NCI-H82 treated with DMSO at 0.1 percent for 48 hours (cell line): ENCODE data around the gene B4GALNT2.
"Not testable (repeated sequence)": the region's sequence is repeated elsewhere in the genome, so short reads cannot be mapped to it uniquely, and the experiment has no call there.

Source experiments
- DNase-seq: peaks from one replicate; lab custom pipeline; 2025; ENCODE audit not compliant: unreplicated experiment; lab: John Stamatoyannopoulos, UW

B4GALNT2 gene, protein sequence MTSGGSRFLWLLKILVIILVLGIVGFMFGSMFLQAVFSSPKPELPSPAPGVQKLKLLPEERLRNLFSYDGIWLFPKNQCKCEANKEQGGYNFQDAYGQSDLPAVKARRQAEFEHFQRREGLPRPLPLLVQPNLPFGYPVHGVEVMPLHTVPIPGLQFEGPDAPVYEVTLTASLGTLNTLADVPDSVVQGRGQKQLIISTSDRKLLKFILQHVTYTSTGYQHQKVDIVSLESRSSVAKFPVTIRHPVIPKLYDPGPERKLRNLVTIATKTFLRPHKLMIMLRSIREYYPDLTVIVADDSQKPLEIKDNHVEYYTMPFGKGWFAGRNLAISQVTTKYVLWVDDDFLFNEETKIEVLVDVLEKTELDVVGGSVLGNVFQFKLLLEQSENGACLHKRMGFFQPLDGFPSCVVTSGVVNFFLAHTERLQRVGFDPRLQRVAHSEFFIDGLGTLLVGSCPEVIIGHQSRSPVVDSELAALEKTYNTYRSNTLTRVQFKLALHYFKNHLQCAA

DNA sequence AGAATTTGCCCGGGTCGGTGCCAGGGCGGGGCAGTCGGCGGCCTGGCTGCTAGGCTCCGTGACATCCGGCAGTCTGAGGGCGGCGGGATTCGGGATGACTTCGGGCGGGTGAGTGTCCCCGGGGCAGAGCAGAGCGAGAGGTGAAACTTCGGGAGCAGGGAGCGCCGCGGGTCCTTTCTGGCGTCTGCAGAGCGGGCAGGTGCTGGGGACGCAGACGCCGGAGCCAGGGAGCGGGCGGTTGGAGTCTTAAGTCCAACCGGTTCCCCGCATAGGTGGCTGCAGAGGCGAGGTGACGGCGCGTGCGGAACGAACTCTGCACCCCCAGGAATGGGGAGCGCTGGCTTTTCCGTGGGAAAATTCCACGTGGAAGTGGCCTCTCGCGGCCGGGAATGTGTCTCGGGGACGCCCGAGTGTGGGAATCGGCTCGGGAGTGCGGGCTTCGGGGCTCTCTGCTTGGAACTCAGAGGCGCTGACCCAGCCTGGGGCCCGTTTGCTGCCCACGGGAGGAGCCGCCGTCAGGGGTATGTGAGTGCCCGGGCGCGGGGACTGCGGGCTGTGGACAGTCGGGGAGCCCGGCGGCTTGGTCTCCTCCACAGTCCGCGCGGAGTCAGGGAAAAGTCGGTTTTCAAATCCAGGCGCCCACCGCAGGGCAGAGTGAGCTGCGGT is at the start of gene B4GALNT2:
TSS of gene B4GALNT2 (plus strand) at position 71 of the 666 bp plus-strand sequence. CDS start at position 95, 24 bp downstream.
- no peak for DNase-seq

DNA sequence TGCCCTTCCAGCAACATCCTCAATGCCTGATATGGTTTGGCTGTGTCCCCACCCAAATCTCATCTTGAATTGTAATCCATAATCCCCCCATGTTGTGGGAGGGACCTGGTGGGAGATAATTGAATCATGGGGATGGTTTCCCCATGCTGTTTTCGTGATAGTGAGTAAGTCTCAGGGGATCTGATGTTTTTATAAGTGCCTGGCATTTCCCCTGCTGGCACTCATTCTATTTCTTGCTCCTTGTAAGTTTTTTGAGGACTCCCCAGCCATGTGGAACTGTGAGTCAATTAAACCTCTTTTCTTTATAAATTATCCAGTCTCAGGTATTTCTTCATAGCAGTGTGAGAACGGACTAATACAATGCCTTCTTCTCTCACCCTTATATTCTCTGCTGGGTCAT is 47.5 kb upstream of the B4GALNT2 start:
- DNase-seq: not testable (repeated sequence)

DNA sequence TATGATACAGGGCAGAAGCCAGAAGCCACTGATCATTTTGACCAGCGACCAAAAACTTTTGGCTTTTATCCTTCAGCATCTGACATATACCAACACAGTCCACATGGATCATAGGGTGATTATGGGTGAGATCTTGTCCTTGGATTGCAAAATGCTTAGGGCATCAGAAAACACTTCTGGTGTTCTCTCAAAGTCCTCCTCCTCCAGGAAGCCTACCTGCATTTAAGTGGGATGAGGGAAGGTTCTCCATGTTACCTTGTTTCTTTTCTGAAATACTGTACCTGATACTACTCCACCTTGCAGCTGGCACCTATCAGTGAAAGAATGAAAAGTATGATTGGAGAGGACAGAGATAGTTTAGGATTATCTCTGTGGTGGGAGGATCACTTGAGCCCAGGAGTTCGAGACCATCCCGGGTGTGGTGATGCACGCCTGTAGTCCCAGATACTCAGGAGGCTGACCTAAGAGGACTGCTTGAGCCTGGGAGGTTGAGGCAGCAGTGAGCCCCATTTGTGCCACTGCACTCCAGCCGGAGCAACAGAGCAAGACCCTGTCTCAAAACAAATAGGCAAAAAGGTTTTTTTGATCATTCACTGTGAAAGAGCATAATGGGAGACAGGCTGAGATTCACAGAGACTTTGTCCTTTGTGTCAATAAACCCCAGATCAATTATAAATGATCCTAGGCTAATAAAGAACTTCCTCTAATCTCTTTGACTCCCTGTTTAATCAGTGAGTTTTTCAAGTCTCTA is 46.8 kb upstream of the B4GALNT2 start:
- no peak for DNase-seq

DNA sequence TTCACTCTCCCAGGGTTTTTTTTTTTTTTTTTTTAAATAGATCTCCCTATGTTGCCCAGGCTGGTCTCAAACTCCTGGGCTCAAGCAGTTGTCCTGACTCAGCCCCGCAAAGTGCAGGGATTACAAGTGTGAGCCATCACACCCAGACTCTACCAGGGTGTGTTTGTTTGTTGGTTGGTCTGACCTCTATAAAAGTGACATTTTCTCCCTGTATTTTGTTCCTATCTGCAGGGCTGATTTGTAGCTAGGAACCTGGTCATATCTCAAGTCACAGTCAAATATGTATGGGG is 46.3 kb upstream of the B4GALNT2 start:
- DNase-seq: no peak

DNA sequence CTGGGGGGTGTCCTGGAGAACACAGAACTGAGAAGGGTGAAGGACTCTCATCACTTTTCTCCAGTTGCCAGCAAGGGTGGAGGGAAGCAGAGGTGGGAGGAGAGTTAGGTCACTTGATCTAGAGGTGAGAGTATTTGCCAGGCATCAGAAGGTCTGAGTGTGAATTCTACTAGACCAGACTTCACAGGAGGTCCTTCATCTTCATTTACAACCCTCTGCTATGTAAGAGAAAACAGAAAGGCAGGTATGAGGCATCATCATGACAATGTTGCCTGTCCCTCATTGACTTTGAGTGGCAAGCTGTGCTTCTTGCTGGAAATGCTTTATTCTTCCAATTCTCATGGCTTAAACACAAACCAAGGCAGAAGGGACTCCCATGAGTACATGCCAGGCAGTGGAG is 45.9 kb upstream of the B4GALNT2 start:
- no peak for DNase-seq

DNA sequence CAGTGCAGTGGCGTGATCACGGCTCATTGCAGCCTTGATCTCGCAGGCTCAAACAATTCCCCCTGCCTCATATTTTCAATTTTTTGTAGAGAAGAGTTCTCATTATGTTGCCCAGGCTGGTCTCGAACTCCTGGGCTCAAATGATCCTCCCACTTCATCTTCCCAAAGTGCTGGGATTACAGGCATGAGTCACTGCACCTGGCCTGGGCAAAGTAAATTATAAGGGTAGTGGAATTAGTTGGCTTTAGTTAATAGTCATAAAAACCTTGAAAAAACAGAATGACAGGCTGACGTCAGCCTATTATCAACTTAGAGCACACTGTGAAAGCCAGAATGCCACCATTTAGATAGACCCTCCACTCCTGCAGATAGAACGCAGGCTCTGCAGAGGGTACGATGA is 43.5 kb upstream of the B4GALNT2 start:
- no peak for DNase-seq

DNA sequence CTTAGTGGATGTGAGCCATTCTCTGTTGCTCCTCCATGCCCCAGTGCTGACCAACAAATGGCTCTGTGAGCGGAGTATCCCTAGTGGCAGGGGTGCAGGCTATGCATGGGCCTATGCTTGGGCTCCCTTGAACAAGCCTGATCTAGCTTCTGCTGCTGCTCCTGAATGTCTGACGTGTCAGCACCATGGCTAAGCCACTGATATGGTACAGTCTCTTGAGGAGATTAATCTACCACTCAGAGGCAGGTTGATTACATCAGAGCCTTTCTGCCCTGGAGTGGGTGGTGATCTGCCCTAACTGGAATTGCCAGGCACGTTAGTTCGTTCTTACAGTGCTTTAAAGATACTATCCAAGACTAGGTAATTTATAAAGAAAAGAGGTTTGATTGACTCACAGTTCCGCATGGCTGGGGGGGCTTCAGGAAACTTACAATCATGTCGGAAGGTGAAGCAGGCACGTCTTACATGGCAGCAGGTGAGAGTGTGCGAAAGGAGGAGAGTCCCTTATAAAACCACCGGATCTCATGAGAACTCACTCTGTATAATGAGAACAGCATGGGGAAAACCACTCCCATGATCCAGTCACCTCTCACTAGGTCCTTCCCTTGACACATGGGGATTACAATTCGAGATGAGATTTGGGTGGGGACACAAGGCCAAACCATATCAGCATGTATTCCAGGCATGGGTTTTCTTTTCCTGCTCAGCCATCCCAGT is 41.5 kb upstream of the B4GALNT2 start:
- no peak for DNase-seq

DNA sequence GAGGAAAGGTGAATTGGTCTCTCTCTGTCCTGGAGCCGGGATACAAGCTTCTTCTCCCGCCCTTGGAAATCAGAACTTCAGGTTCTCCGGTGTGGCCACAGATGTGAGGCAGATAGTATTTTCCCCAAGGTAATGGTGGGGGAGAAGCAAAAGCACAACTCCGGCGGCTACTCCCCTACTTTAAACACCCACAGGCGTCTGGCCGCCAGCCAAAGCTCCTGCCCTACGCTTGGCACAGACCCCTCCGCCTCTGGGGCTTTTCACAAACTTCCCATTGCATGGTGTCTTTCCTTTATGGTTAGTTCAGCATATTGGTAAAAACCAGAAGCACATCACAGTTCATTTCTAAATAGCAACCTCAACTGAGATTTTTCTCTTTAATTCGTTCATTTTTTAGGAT is 39.4 kb upstream of the B4GALNT2 start:
- DNase-seq: no peak

DNA sequence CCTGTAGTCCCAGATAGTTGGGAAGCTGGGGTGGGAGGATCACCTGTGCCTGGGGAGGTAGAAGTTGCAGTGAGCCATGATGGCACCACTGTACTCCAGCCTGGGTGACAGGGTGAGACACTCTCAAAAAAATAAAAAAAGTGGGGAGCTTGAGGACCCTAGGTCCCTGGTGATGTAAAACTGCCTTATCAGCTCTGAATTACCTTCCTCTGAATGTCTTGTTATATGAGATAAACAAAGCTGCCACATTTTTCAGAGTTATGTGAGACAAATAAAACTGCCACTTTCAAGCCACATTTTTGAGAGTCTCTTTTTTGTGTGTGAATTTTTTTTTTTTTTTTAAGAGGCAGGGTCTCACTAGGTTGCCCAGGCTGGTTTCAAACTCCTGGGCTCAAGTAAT is 32.0 kb upstream of the B4GALNT2 start:
- DNase-seq: no peak

DNA sequence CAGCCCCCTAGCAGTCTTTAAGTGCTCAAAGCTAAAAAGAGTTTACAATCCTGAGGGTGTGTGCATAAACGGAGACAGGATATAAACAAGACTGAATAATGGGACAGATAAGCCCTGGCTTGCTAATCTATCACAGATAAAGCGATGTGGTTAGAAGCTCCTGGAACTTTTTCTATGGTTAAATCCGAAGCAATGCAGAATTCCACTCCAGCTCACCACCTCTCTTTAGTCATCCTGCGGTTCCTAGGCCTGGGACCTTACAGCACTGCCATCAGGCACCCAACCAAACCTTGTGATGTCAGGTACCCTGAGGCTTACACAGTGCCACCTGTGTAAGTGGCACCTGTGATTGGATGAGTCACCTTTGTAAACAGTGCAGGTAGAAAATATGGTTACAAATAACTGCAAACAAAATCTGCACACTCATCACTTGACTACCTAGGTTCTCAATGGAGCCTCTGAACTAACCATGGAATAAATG is 31.5 kb upstream of the B4GALNT2 start:
- no peak for DNase-seq

DNA sequence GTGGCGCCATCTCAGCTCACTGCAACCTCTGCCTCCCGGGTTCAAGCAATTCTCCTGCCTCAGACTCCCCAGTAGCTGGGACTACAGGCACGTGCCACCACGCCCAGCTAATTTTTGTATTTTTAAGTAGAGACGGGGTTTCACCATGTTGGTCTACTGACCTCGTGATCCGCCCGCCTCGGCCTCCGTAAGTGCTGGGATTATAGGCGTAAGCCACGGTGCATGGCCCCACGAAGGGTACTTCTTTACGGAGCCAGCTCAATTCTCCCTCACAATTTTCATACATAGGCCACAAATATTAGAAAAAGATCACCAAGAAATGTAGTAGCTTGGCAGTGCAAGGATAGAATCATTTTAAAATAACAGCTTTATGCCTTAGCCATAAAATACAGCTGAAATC is 29.2 kb upstream of the B4GALNT2 start:
- DNase-seq: not testable (repeated sequence)

DNA sequence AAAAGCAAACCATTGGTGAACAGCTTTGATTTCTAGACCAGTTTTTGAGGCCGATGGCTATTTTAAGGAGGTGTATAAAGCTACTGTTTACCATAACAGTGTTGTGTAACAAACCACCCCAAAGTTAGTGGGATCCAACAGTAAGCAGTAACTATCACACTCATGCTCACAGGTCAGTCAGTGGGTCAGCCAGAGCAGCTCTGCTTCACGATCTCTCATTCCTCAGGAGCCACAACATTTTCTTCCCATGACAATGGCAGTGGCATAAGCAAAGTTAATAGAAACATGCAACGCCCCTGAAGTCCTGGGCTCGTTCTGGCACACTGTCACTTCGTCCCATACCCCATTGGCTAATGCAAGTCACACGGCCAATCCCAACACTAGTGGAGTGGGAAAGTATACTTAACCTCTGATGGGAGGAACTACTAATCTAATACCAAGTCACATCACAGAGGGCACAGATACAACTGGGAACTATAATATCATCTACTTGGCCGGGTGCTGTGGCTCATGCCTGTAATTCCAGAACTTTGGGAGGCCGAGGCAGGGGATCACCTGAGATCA is 28.0 kb upstream of the B4GALNT2 start:
- no peak for DNase-seq

DNA sequence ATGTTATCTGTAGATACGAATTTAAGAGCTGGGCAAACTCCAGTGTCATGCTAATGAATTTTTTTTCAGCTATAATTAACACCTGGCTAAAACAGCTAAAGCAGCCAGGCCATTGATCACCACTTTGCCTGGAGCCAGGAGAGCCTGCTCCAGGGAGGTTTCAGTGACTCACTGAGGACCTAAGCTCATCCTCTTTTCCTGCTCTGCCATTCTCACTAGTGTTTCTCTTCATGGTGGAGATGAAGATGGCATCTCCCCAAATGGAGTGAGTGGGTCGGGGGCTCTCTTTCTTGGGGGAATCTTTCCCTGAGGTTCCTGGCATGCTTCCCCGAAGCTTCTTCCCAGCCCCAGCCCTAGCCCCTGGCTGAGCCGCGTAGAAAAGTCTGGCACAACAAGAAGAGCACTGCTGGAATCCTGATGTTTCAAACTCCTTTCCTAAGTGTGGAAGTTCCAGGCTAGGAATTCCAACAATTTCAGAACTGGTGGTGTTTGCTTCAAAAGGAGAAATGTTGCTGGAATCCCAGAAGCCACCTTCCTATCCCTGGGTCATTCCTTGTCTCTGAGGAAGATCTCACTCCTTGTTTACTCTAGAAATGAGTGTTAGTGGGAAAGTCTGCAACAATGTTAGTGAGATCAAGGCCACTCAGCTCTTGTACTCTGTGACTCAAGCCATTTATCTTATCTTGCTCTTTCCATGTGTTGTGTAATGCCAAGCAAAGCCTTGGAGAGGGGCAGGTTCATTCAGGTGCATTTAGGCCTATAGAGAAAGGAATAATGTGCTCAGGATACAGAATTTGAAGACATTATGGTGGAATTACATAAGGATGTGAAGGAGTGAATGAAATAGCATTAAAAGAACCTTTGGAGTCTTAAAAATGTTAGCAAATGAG is 26.0 kb upstream of the B4GALNT2 start:
- no peak for DNase-seq

DNA sequence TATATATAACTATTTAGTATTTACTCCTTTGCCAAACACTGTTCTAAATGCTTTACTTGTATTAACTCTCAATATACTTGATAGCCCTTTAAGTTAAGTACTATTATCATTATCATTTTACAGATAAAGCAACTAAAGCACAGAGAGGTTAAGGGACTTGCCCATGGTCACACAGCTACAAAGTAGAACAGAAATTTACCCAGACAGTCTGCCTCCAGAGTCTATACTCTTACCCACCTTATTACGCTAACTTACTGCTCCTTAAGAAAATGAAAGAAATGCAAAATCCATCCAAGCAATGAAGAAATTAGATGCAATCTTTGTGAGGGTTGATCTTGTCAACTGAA is 25.4 kb upstream of the B4GALNT2 start:
- no peak for DNase-seq

DNA sequence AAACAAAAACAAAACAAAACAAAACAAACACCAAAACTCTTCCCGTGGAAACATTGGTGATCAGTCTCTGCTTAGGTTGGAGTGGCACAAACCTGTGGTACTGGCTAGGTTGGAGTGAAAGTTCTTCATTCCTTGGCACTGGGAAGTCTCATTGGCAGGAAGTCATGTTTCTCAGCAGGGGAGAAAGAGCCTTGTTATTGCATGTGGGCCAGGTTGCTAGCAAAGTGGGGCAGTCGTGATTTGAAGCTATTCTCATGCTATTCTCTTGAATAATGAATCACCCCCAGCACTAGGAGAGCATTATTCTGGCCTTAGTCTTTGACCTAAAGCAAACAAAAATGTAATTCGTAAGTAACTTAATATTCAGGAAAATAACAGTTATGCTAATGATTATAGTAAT is 24.3 kb upstream of the B4GALNT2 start:
- DNase-seq: no peak

DNA sequence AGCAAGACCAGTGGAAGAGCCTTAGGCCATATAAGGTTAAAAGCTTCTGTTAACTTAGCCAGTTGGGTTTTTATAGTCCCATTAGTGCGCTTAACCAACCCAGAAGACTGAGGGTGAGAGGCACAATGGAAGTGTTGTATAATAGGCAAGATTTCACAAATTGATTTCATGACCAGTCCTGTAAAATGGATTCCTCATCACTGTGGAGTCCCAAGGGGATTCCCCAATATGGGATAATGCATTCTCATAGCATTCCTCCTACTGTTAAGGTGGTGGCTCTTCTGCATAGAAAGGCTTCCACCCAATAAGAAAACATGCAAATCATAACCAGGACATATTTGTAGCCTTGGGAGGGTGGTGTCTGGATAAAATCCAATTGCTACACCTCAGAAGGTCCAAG is 22.1 kb upstream of the B4GALNT2 start:
- no peak for DNase-seq

DNA sequence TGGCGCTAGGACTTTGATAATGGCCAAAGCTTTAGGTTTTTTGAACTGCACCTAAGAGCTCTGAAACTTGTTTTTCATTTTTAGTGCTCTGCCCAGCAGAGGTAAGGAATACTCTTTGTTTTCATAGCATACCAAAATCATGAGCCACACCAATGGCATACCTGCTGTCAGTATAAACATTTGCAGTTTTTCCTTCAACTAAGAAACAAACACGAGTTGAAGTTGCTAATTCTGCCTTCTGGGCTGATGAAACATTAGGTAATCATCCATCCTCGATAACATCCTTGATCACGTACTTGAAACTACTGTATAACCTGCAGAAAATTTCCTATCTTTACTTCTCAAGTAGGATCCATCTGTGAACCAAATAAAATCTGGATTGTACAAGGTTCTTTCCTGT is 20.6 kb upstream of the B4GALNT2 start:
- no peak for DNase-seq

DNA sequence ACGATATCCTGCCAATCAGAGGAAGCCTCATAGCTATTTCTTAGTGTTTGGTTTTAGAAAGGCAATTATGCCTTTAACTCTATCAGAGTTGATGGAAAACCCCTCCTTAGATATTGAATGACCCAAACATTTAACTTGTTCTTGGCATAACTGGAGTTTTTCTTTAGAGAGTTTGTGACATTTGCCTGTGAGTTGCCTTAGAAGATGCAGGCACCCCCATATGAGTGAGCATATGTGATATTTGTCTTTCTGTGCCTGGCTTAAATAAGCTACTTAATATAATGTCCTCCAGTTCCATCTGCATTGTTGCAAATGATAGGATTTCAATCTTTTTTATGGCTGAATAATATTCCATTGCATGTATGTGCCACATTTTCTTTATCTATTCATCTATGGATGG is 19.6 kb upstream of the B4GALNT2 start:
- DNase-seq: no peak

DNA sequence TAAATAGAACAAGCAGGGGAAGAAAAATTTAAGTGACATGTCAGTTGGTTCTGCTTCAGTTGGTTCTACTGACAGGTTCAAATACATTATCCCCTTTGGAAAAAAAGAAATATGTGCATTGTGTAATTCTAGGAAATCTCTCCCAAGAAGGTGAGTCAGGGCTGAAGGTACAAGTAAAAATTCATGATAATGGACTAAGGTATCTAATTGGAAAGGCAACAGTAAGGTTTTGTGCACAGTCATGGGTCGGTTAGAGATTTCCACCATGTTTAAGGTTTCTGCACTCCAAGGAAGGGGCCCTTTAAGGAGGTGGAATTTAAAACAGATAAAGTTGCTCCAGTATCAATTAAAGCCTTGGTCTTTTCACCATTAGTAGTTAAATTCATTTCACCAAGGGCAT is 17.9 kb upstream of the B4GALNT2 start:
- DNase-seq: no peak
